GM21390 (cell line): ENCODE data around the gene MEX3C.

Experiments used
- ATAC-seq: cut with Tn5 transposase; IDR thresholded peaks from one replicate; pipeline ENCODE4 v1.9.1; 2021; ENCODE audit not compliant: unreplicated experiment

Gene MEX3C

DNA sequence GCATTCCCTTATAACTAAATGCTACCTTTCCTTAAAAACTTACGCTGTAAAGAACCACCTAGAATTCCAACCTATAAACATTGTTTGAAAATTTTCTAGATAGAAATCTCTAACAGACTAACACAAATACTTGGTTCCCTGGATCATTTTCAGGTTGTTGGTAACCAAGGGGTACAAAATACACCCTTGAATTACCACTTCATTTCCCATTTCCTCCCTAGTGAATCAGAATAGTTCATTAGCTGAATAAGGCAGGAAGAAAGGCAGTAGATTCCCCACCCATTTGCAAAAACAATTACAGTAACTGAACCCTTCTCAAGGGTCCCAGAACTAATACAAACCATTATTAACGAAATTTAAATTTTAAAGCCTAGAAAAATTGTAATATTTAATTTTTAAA lies 5.5 kb downstream of the MEX3C start:
- no peak for ATAC-seq

DNA sequence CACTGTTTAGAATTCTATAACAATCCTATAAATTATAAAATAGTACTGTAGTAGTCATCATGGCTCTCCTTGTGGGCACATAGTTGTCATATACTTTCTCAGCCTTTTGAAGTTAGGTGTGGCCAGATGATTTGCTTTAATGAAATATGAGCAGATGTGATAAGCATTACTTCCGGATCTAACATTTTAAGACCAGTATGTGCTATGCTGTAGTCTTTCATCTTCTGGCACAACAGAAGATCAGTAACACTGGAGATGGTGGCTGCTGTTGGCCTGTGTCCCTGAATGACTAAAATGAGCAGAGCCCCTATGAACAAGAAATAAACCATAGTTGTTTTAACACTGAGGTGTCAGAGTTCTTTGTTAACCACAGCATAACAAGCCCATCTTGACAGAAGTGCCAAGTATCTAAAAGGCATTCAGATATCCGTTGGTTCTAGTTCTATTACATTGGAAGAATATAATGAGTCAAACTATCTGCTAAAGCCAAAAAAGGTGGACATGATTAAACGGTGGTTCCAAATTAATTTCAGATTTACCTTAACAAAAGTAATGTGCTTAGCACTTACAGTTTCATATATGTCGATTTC lies 6.3 kb downstream of the MEX3C start:
- ATAC-seq = no peak

DNA sequence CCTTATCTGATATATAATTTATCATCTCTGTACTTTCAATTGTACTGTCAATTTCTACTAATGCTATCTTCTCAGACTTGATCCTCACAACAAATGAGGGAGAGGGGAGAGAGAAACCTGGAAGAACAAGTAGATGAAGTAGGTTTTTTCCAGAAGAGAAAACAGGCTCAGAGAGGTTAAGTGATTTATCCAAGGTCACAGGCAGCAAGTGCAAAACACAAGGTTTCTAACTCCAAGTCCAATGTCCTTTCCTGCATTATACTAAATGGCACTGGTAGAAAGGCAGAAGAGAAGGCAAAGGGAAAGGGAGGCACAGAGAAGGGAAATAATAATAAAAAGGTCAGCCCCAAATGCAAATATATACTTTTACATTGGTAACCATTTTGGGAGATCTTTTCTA lies 7.5 kb downstream of the MEX3C start:
- no peak for ATAC-seq

- peak; percentile 61 for ATAC-seq
Measured at GRCh38 chr18:51188024-51188701, 9.3 kb downstream of the MEX3C start.

DNA sequence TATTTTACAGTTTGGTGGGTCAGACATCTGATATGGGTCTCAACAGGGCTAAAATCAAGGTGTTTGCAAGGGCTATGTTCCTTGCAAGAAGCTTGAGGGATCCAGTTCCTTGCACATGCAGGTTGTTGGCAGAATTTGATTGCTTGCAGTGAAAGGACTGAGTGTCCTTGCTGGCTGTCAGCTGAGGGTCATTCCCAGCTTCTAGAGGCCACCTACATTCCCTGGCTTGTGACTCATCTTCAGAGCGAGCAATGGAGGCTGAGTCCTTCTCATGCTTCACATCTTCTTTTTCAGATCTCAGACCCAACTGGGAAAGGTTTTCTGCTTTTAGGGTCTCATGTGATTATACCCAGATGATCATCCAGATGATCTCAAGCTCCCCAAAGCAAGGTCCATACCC lies 12.4 kb downstream of the MEX3C start:
- ATAC-seq = no peak

- ATAC-seq = no peak
Measured at GRCh38 chr18:51184091-51184457, 13.4 kb downstream of the MEX3C start.

- ATAC-seq = no peak
Measured at GRCh38 chr18:51183372-51184090, 13.9 kb downstream of the MEX3C start.

- no peak for ATAC-seq
Measured at GRCh38 chr18:51182824-51183223, 14.7 kb downstream of the MEX3C start.

GRCh38 chr18:51171625-51172259 lies 25.7 kb downstream of the MEX3C start:
- no peak for ATAC-seq

DNA sequence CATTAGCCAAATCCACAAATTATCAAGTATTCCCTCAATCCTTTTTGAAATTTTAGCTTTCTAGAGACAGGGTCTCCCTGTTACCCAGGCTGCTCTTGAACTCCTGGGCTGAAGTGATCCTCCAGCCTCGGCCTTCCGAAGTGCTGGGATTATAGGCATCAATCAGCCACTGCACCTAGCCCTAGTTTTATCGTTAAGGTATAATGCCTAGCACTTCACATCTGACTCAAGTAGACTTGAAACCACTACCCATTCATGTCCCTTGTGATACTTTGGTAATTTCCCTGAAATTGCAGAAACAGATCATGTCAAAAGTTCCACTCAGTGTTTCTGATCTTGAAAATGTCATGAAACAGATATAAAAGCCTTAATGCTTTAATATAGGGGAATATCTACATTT lies 26.3 kb downstream of the MEX3C start:
- no peak for ATAC-seq

DNA sequence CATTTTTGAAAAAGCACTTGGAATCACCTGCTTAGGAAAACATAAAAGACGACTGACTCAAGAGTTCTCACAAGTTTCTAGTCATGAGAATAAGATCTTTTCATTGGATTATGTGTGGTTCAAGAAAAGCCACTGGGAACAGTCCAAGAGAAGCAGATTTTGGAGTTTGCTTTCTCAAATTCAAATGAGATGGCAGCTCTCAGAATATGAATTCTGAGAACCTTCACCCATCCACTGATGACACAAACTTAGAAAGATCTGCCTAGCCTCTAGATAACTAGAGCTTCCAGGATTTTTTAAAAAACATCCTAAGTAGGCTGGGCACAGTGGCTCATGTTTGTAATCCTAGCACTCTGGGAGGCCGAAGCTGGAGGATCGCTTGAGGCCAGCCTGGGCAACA lies 26.8 kb downstream of the MEX3C start:
- ATAC-seq = no peak

DNA sequence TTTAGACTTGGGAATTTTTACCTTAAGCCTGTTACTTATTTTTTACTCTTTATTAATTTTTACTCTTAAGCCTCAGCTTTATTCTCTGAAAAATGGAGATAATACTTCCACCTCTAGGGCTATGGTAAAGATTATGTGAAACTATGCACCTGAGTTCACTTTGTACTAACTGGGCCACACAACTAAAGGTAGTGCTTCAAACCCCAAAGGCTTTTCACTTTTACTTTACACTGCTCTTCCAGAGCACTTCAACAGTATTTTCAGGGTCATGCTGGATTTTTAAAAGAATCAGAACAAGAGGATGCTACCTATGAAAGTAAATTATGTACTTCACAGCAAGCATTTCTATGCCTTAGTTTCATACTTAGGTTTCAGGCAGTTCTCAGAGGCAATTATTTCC lies 27.8 kb downstream of the MEX3C start:
- ATAC-seq = peak; percentile 57

DNA sequence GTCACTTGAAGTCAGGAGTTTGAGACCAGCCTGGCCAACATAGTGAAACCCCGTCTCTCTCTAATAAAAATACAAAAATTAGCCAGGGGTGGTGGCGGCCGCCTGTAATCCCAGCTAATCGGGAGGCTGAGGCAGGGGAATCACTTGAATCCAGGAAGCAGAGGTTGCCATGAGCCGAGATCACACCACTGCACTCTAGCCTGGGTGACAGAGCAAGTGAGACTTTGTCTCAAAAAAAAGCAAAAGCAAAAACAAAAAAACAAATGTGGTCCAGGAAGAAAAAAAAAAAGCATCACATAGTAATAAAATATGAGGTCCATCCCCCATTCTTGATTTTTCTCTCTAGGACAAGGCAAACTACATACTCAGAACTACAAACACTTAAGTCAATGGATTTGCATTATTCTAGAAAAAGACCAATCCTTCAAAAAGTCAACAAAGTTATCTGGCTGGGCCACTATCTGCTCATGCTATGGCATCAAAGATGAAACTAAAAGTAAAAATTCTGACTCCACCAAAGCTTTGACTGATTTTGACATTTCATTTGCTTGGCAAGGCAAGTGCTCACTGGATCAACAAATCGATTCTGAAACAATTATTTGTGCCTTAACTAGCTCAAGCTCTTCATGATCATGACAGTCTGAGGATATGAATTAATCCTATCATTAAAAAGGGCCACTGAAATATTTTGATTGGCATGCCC lies 28.4 kb downstream of the MEX3C start:
- ATAC-seq = peak; percentile 51

DNA sequence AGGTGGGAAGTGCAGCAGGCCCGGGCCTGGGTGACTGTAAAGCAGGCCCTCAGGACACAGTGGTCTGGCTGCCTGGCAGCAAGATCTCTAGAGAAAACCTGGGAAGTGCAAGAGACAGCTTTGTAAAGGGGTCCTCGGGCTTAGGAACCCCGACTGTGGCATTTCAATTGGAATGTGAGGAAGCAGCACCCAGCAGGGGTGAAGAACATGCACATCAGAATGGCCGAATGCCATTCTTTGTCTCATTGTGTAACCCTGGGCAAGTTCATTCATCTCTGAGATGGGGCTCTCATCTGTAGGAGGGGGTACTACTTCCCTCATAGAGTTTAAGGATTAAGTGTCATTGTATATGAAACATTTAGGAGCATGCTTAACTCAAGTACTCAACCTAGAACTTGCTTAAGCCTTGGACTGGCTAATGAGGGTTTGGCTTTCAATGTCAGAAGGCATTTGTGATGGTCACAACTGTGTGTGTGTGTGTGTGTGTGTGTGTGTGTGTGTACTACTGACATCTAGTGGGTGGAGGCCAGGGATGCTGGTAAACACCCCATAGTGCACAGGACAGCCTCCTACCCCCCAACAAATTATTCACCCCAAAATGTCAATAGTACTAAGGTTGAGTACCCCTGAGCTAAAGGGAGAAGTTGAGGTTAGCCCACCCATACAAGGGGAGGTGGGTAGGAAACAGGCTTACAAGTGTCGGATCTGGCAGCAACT lies 29.3 kb downstream of the MEX3C start:
- no peak for ATAC-seq

- ATAC-seq = no peak
Measured at GRCh38 chr18:51165296-51165695, 32.2 kb downstream of the MEX3C start.

DNA sequence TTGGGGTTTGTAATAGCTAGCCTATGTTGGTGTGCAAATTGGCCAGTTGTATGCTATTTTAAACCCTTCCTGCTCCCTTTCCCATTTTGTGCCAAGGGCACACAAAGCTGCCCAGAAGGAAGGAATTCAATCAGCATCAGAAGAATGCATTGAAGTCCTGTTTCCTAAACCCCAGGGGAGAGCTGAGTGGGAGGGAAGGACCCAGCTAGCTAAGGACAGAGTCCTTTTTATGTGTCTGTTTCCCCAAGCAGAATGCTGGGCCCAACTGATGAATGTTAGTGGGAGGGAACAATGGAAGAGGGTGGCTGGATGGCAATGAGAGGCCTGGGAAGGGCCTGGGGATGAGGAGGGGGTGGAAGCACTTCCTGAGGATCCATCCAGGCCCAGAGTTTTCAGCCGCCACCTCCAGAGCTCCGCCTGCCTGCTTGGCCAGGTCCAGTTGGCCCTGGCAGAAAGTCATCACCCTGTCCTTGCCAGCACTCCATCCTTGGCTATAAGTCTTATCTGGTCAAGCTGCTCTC lies 32.7 kb downstream of the MEX3C start:
- no peak for ATAC-seq

GRCh38 chr18:51164342-51164741 lies 33.1 kb downstream of the MEX3C start:
- no peak for ATAC-seq

DNA sequence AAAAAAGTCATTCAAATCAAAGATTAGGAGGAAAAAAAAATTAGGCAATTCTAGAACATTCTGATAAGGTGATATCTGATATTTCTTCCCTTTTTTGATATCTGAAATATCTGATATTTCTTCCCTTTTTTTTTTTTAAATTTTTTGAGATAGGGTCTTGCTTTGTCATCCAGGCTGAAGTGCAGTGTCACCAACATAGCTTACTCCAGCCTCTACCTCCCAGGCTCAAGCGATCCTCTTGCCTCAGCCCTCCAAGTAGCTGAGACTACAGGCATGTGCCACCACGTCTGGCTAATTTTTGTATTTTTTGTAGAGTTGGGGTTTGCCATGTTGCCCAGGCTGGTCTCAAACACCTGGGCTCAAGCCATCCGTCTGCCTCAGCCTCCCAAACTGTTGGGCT lies 33.9 kb downstream of the MEX3C start:
- no peak for ATAC-seq

DNA sequence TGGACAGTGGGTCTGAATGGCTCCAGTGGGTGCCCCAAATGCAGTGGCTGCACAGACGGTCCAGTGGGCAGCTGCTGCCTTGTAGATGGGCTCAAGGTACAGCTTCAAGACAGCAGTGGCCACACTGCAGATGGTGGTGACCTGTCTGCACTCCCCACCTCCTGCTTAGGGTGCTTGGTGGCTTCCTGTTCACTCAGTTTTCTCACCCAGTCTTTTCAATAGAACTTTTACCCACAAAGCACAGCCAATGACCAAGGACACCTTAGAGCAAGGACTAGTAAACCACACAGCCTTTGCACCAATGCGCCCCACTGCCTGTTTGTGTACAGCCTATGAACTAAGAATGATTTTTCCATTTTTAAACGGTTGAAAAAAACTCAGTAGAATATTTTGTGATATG lies 34.9 kb downstream of the MEX3C start:
- ATAC-seq = no peak

DNA sequence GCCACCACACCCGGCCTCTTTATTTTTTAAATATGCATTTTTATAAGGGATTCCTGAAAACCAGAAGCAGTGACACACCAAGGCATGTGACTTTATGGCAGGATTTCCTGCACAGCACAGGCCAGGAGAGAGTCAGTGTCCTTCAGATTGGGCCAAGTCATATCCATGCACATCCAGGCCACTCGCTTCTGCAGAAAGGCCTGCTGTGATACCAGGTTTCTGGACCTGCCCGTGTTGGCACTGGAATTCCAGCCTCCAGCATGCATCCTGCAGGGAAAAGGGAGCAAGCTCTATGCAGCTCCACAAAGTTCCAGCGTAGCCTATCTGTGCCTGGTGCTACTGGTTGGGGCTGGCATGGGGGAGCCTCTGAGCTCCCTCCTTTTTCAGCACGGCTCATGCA lies 36.8 kb downstream of the MEX3C start:
- no peak for ATAC-seq

DNA sequence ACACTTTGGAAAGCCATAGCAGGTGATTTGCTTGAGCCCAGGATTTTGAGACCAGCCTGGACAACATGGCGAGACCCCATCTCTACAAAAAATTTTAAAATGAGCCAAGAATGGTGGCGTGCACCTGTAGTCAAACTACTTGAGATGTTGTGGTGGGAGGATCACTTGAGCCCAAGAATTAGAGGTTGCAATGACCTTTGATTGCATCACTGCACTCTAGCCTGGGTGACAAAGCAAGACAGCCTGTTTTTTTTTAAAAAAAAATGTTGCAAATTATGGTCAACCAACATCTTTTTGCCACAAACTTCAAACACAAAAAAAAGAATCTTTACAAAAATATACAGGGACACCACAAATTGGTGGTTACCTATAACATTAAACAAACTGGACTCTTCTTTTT lies 40.3 kb downstream of the MEX3C start:
- no peak for ATAC-seq
